ENCODE measurements around the gene HIF1A.

HIF1A gene

DNA sequence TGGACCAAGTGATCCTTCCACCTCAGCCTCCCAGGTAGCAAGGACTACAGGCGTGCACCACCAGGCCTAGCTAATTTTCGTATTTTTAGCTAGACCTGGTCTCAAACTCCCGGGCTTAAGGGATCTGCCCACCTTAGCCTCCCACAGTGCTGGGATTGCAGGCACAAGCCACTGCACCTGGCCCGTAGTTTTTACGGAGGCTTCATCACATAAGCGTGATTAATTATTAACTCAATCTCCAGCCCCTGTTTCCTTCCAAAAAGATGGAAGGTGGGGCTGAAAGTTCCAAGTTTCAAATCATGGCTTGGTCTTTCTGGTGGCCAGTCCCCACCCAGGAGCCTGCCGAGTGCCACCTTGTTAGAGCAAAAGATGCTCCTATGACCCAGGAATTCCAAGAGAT lies 22.5 kb upstream of the HIF1A start:
- DNase-seq: no peak

DNA sequence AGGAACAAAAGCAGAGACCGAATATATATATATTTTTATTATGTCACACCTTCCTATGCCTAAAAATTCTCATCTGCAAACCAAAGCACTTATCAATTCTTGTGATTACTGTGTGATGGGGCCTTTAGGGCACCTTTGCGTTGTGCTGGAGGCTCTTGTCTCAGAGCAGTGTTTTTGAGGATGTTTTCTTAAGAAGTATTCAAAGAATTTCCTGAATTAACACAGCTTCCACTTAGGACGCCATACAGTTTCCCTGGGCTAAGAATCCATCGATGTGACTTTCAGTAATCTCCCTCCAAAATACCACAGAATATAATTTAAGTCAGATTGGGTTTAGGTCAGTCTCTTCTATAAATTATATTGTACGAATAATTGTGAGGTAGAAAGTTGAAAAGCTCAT lies 22.0 kb upstream of the HIF1A start:
- DNase-seq: no peak

DNA sequence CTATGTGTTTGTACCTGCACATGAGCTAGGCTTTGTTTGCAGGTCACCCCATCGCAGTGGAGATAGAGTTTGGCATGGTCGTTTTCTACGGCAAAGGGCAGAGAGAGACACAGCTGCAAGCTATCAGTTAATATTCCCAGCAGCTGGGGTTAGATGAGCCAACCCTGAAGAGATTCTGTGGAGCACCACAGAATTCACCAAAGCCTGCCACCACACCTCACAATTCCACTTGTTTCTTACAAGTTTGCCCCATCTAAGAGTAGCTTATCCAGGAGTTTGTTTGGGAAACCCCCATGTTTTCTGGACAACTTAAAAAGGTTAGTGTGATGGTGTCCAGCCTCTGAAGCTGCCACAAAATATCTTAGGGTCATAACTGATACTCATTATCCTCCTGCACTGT lies 20.0 kb upstream of the HIF1A start:
- DNase-seq: no peak

DNA sequence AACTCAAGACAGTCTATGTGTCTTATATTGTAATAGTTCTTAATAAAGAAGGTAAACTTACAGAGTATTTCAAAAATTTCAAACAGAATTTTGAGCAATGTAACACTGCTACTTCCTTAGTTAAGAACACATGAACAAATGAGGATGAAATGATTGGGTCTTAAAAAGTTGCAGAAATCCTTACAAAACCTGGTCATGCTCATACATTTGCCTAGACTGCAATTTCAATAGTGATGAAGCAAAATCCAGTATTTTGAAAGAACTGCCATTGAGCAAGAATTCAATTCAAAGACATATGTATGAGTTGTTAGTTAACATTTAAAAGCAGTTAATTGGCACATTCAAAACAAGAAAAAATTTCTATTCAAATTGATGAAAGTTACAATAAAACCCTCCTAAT lies 17.8 kb upstream of the HIF1A start:
- DNase-seq: no peak

DNA sequence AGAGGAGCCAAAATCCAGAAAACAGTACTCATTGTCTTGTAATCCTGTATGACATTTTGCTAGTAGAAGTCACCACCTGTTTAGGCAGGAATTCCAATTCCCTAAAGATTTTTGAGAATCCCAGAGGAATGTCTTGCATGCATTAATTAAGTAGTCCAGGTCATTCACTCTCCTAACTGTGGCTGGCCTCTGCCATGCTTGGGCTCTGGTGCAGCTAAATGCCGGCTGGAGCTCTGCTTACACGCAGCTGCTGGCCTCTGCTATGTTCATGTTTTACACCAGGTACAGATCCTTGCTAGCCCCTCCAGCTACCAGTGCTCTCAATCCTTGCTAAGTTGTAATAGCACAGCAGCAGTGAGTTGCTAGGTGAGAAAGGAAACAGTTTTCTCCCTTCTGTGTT lies 16.3 kb upstream of the HIF1A start:
- no peak for DNase-seq

DNA sequence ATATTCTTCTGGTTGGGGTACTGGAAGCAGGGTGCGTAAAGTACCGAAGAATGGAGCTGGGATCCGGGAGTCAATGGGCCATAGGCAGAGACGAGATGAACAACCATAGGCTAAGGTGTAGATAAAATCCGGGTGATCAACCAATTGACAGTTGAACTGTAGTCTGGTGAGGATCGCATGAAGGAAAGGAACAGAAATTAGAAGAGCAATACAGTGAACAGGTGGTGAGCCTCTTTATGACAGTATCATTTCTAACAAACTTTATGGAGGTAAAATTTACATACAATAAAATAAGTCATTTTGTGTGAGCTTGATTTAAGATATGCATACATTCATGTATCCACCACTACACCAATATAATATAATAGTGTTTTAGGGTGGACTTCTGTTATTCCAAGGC lies 13.9 kb upstream of the HIF1A start:
- DNase-seq: no peak

DNA sequence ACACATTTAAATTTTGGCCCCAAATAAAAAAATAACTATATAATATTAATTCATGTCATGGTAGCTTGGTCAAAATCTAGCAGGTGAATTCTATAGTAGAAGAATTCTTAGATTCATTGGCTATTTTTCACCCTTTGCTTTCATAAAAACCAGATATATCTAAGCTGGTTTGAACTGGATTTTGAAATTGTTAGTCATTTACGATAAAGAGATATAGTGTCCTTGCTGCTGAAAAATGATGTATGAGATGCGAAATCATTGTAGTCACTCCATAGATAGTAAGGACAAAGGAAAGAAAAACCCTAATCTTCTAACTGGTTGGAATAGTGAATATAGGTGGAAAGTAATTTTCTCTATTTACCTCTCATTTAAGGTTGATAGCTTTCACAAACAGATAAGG lies 12.2 kb upstream of the HIF1A start:
- no peak for DNase-seq

GRCh38 chr14:61690039-61690438 lies 5.3 kb upstream of the HIF1A start:
- no peak for DNase-seq

DNA sequence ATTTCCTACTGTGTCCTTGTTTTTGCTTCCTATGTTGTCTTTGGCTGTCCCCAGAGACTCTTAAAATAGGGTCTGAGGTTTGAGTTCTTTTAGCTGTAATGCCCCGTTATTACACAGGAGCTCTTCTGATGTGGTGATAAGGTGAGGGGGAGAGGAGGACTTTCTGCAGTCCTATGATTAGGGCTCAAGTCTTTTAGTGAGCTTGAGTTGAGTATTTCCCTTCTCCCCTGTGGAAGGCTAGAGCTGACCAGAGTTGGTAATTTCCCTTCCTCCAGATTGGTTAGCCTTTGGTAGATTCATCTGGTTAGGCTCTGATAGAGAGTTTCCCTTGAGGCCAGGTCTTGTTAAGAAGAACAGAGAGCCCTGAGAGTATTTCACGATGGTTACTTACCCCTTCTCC lies 4.3 kb upstream of the HIF1A start:
- no peak for DNase-seq

DNA sequence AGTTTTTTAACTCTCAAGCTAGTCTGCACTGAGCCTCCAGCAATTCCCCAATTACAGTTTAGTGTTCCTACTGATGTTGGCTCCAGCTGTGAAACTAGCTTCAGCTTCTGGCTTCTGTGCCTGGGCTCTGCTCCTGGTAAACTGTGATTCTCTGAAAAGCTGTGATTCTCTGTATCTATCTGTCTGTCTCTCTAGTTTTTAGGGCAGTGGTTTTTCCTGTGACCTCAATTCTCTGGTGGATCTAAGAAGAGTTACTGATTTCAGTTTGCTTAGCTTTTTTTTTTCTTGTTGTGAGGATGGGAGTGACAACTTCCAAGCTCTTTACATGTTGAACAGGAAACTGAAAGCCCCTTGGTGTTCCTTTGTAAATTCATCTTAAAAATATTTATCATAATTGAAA lies 3.8 kb upstream of the HIF1A start:
- DNase-seq: no peak

- DNase-seq: no peak
These were observed 1.3 kb upstream of the HIF1A start for GRCh38 chr14:61694039-61694438.

DNA sequence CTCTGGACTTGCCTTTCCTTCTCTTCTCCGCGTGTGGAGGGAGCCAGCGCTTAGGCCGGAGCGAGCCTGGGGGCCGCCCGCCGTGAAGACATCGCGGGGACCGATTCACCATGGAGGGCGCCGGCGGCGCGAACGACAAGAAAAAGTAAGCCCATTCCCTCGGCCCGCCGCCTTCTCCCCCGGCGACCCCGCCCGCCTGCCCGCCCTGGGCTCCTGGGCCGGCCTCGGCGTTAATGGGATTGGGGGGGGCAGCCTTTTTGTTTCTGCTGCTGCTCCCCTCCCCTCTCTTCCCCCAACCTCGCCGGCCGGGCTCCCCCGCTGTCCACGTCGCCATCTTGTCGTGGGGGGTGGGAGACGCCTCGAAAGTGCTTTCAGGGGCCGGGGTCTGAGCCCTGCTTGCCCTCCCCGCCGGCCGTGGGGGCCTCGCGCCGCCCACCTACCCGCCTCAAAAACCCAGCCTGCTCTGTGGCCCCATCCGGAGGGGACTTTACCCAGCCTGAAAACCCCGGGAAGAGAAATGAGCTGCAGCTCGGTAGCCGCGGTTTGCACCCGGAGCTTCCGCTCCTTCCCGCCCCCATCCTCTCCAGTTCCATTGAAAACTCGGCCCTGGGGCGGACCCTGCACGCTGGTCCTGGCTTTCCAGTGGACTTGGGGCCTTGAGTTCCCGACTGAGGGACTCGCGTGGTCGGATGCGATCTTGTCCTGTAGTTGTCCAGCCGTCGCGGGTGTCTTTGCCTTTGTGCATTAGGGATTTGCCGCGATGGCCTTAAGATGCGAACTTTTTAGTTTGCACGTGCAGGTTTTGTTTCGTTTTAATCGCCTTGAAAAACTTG lies 598 bp downstream of the HIF1A start:
- peak in 55 of 58 donors; percentile 32 to 79 (median 59) for DNase-seq

DNA sequence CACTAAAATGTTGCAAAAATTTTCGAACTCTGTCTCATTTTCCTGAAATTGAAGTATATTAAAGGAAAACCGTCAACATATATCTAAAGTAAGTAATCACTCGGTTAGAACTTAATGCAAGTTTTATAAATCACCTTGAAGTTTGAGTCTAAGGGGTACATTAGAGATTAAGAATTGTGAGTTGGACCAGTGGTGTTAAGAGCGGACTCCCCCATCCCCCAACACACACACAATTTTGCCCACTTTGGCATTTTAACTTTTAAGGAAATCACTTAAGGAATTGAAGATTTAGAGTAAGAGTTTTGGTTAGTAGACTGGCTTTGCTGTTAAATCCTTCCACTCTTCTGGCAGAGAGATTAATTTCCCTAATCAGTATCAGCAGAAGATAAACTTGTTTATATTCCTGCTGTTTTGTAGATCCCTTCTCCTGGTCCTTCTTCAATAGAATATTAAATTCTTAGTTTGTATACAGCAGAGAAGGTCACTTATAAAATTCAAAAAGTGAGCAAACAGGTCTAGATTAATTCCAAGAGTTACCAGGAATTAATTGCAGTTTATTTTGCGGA lies 1.5 kb downstream of the HIF1A start:
- no peak for DNase-seq

DNA sequence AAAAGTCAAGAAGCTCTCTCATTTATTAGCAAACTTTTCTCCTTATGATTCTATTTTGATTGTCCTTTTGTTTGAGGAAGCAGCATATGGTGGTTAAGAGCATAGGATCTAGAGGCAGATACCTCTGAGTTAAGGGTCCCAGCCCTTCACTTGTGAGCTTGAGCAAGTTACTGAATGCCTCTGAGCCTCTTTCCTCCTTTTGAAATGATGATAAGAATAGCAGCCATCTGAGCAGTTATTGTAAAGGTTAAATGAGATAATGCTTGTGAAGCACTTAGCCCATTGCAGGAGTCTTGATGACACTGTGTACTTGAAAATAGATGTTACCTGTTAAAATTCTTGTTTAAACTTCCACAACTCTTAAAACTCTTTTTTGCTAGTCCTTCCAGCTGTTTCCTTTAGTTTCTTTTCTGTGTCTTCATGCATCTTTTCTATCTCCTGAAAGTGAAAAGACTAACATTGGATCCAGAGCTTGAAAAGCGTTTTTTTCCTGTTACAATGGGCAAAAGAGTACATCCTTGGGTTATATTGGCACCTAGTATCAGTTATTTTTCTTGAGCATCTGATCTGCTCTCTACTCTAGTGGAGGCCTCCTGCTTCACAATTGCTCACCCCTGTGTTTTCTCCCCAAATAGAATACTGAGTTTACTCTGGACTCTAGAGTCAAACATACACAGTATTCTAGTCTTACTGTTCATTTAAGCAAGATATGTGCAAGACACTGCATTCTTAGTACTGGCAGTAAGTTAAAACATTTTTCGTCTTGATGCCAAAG lies 3.1 kb downstream of the HIF1A start:
- DNase-seq: no peak

DNA sequence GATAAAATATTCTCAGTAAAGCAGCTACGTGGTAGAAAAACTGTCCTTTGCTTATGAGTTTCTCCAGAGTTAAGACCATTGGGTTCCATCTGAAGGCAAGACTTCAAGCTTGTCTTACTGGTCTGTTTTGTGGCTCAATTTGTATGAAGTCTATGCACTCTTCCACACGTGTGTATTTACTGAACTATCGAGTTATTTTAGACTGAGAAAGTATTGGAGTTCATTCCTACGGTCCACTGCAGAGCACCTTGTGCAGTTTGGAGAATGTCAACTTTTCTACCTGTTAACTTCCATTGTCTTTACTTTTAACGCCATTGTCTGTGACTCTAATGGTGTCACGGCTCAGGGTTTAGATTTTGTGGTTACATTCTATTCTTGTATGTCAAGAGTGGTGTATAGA lies 3.7 kb downstream of the HIF1A start:
- DNase-seq: no peak

- DNase-seq: no peak
These were observed 5.0 kb downstream of the HIF1A start for GRCh38 chr14:61700104-61700886.

DNA sequence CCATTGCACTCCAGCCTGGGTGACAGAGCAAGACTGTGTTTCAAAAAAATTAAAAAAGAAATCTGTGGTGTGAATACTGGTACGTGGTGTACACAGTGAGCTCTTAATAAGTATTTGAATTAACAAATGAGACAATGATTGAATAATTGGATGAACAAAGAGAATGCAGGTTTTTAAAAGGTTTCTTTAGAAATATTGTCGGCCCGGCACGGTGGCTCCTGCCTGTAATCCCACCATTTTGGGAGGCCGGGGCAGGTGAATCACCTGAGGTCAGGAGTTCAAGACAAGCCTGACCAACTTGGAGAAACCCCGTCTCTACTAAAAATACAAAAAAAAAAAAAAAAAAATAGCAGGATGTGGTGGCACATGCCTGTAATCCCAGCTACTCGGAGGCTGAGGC lies 6.6 kb downstream of the HIF1A start:
- DNase-seq: no peak

DNA sequence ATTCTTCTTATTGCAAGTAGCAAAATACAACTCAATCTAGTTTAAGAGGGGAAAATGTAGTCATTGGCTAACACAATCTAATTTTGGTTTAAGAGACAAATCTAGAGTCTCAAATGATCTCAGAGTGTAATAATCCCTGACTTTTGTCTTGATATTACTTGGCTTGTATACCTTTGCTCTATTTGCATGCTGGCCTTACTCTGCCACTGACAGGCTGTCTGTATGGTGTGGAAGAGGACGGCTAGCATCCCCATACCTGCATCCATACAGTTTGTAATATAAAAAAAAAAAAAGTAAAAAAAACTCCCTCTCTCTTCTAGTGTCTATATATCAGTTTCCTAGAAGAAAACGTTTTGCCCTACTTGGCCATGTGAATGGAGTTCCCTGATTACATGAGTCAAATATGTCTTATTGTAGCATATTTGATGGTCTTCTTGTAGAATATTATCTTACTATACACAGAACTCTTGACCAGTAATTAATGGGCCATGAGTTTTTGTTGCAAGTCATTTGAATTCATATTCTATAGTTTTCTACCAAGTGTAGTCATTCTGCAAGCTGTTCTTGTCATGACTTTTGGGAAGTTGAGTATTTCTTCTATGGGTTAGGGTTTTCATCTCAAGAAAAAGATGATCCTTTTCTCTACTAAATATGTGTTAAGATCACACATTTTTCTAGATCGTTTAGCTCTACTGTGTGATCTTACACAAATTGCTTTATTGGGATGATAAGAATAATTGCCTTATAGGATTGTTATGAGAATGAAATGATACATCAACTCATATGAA lies 8.2 kb downstream of the HIF1A start:
- no peak for DNase-seq

GRCh38 chr14:61704554-61704953 lies 9.2 kb downstream of the HIF1A start:
- no peak for DNase-seq

DNA sequence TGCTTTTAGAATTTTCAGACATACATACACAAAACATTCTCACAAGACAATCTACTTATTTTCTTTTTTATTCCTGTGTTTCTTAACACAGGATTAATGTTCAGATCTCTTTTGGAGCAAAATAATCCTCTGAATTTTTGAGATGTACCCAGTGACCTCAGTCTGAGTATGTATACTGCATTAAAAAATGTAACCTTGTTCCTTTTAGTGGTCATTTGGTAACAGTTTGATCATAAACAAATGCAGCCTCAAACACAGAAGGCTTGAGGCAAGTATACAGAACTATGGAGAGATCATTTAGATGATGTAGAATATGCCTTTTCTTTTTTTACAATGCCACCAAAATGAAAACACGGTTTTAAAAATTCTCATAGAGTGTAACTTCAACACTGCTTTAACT lies 9.7 kb downstream of the HIF1A start:
- no peak for DNase-seq

GRCh38 chr14:61706096-61706690 lies 10.9 kb downstream of the HIF1A start:
- no peak for DNase-seq
